OCI-LY1 (cell line): ENCODE data around the gene VAMP7.
"Not testable (repeated sequence)": the region's sequence is repeated elsewhere in the genome, so short reads cannot be mapped to it uniquely, and the experiment has no call there.

Source experiments
- H2AFZ ChIP-seq: fragments of 200-600 bp; sonication (generic), shearing (Covaris generic); 2 replicates; pipeline ENCODE4 v1.6.0; 2014; ENCODE audit warnings: antibody characterized with exemption, mild to moderate bottlenecking, low read length
- H3F3A ChIP-seq: fragments of 200-600 bp; sonication (generic), shearing (Covaris generic); 2 replicates; pipeline ENCODE4 v1.6.0; 2014; ENCODE audit warnings: mild to moderate bottlenecking, antibody characterized with exemption, low read length, moderate library complexity; ENCODE audit not compliant: insufficient read depth
- H3K27ac ChIP-seq: fragments of 200-600 bp; sonication (generic); 2 replicates; pipeline ENCODE4 v1.5.1; 2014; ENCODE audit warnings: low read length, mixed run types, mild to moderate bottlenecking, low read depth; ENCODE audit not compliant: poor library complexity, severe bottlenecking
- H3K27me3 ChIP-seq: fragments of 200-600 bp; sonication (generic); 2 replicates; pipeline ENCODE4 v1.6.0; 2014; ENCODE audit warnings: antibody characterized with exemption, mild to moderate bottlenecking, low read length, moderate library complexity; ENCODE audit not compliant: insufficient read depth
- H3K36me3 ChIP-seq: fragments of 200-600 bp; sonication (generic); 2 replicates; pipeline ENCODE4 v1.6.1; 2014; ENCODE audit warnings: mild to moderate bottlenecking, antibody characterized with exemption, low read length, moderate library complexity, mixed read lengths; ENCODE audit not compliant: insufficient read depth
- H3K4me1 ChIP-seq: fragments of 200-600 bp; sonication (generic); 2 replicates; pipeline ENCODE4 v1.5.1; 2014; ENCODE audit warnings: mild to moderate bottlenecking, low read length, moderate library complexity; ENCODE audit not compliant: insufficient read depth, severe bottlenecking
- H3K4me2 ChIP-seq: fragments of 200-600 bp; sonication (generic), shearing (Covaris generic); 2 replicates; pipeline ENCODE4 v1.6.1; 2014; ENCODE audit warnings: low read length
- H3K4me3 ChIP-seq: fragments of 200-600 bp; sonication (generic); 2 replicates; pipeline ENCODE4 v1.5.1; 2014; ENCODE audit warnings: low read length, low read depth, mild to moderate bottlenecking, mixed read lengths; ENCODE audit not compliant: poor library complexity, severe bottlenecking
- H3K79me2 ChIP-seq: fragments of 200-600 bp; shearing (Covaris generic); 2 replicates; pipeline ENCODE4 v1.6.1; 2016; ENCODE audit warnings: mixed run types, low read length, mixed read lengths; ENCODE audit not compliant: insufficient read depth
- H3K9ac ChIP-seq: fragments of 200-600 bp; sonication (generic), shearing (Covaris generic); 2 replicates; pipeline ENCODE4 v1.6.1; 2014; ENCODE audit warnings: mild to moderate bottlenecking, low read length, mixed read lengths
- H3K9me2 ChIP-seq: fragments of 200-600 bp; sonication (generic), shearing (Covaris generic); 2 replicates; pipeline ENCODE4 v1.6.1; 2014; ENCODE audit warnings: low read depth, mild to moderate bottlenecking, low read length, mixed read lengths
- H3K9me3 ChIP-seq: fragments of 200-600 bp; shearing (Covaris generic); 2 replicates; pipeline ENCODE4 v1.6.1; 2014; ENCODE audit warnings: low read length, mixed read lengths
- H4K20me1 ChIP-seq: fragments of 200-600 bp; sonication (generic), shearing (Covaris generic); 2 replicates; pipeline ENCODE4 v1.6.0; 2016; ENCODE audit warnings: mild to moderate bottlenecking, low read length; ENCODE audit not compliant: insufficient read depth
- CTCF ChIP-seq: fragments of 200-600 bp; sonication (generic), shearing (Covaris generic); IDR thresholded peaks from 2 replicates; pipeline ENCODE4 v1.5.1; 2017; ENCODE audit warnings: mild to moderate bottlenecking, antibody characterized with exemption, low read length, moderate library complexity, mixed read lengths
- EZH2 ChIP-seq: fragments of 200-600 bp; sonication (generic), shearing (Covaris generic); IDR thresholded peaks from 2 replicates; pipeline ENCODE4 v1.8.0; 2017; ENCODE audit warnings: borderline replicate concordance, mixed run types, mild to moderate bottlenecking, antibody characterized with exemption, low read length, moderate library complexity, mixed read lengths

VAMP7 gene

GRCh38 chrX:155881158-155881993 lies at the start of gene VAMP7:
Gene VAMP7, plus strand, starts transcription at chrX:155881345. Its CDS starts 8,122 bp downstream, at chrX:155889467.
- no peak for TF ChIP-seq CTCF
- TF ChIP-seq EZH2 = no peak
- Histone ChIP-seq H3K27me3 (no peaks in the 10 kb centered on the region), H3K27ac (no peak within 1 kb of the TSS), H2AFZ (peak within 1 kb of the TSS; percentile 82; the same call in 1 of the 2 replicates), H3K4me2 (peak within 1 kb of the TSS; percentile 86), H3K9me2 (no peaks in the 10 kb centered on the region), H4K20me1 (no peaks in the 10 kb centered on the region), H3K36me3 (no peaks in the 10 kb centered on the region), H3K9me3 (no peaks in the 10 kb centered on the region), H3K79me2 (peaks cover 12% of the 10 kb centered on the region), H3K4me3 (peak within 1 kb of the TSS; percentile 85), H3K9ac (peak within 1 kb of the TSS; percentile 73), H3K4me1 (peaks cover 16% of the 10 kb centered on the region), H3F3A (no peaks in the 10 kb centered on the region)

- no peak overlapping the region for H3K27ac ChIP-seq
- H3K36me3 ChIP-seq = no peaks in the 10 kb centered on the region
- no peak overlapping the region for H3K4me3 ChIP-seq
- no peaks in the 10 kb centered on the region for H3K27me3 ChIP-seq
- H3K4me1 ChIP-seq = no peaks in the 10 kb centered on the region
- H3K9ac ChIP-seq = no peak overlapping the region
- H2AFZ ChIP-seq = no peak overlapping the region
- H3K4me2 ChIP-seq = no peak overlapping the region
- TF ChIP-seq EZH2 (no peak), CTCF (no peak)
- no peaks in the 10 kb centered on the region for H3K79me2 ChIP-seq
- H3K9me3 ChIP-seq = no peaks in the 10 kb centered on the region
- H4K20me1 ChIP-seq = no peaks in the 10 kb centered on the region
- H3F3A ChIP-seq = no peaks in the 10 kb centered on the region
- no peaks in the 10 kb centered on the region for H3K9me2 ChIP-seq
These were observed 39.9 kb upstream of the VAMP7 start for GRCh38 chrX:155841232-155841631.

- not testable (repeated sequence) for H3K4me2 ChIP-seq, H3K9me3 ChIP-seq, H2AFZ ChIP-seq, H3K4me1 ChIP-seq, H3K9me2 ChIP-seq, H3K79me2 ChIP-seq, H3K4me3 ChIP-seq, H3K9ac ChIP-seq, H4K20me1 ChIP-seq, H3K27ac ChIP-seq, H3K36me3 ChIP-seq, H3K27me3 ChIP-seq, H3F3A ChIP-seq
These were observed 29.4 kb upstream of the VAMP7 start for GRCh38 chrX:155851786-155852185.

GRCh38 chrX:155857561-155857960 lies 23.6 kb upstream of the VAMP7 start:
- Histone ChIP-seq H4K20me1 (no peaks in the 10 kb centered on the region), H3K4me3 (no peak overlapping the region), H3K9ac (no peak overlapping the region), H3K4me2 (no peak overlapping the region), H3K27ac (no peak overlapping the region), H3K9me3 (no peaks in the 10 kb centered on the region), H3K27me3 (no peaks in the 10 kb centered on the region), H3F3A (no peaks in the 10 kb centered on the region), H3K9me2 (no peaks in the 10 kb centered on the region), H3K79me2 (no peaks in the 10 kb centered on the region), H3K36me3 (no peaks in the 10 kb centered on the region), H2AFZ (no peak overlapping the region), H3K4me1 (no peaks in the 10 kb centered on the region)
- TF ChIP-seq EZH2 (no peak), CTCF (peak; percentile 39; the same call in 1 of the 2 replicates)
